Measurements from ENCODE around the gene RPS14. TPM values are rescaled to one million over a fixed set of nuclear protein-coding genes. Genes with fewer than 3 reads are reported as not detected.

Gene RPS14
- total and polyA plus RNA-seq, 2 of the 4 experiments (the other 2 are of a cell fraction): 6,296 to 7,310 TPM

GRCh38 chr5:150409638-150410523 is 39.7 kb downstream of the RPS14 start:
- H2BK15ac ChIP-seq (ENCODE audit: low read depth, low read length): no peak overlapping the region
- no peaks in the 10 kb centered on the region for H3K79me1 ChIP-seq (ENCODE audit: low read depth in 1 of 2, low read length in 2 of 2)
- H3K23ac ChIP-seq (ENCODE audit: low read depth, low read length): no peak overlapping the region
- H3K4me3 ChIP-seq (ENCODE audit: insufficient read depth, low read depth, low read length): no peak overlapping the region
- no peak overlapping the region for H2BK20ac ChIP-seq (ENCODE audit: low read depth, low read length)
- POLR2A ChIA-PET (ENCODE audit: unreplicated experiment): no interaction called here
- H4K8ac ChIP-seq (ENCODE audit: low read depth in 2 of 2, low read length in 2 of 2): peak overlapping the region in 1 of 2 experiments; percentile 63; a peak in 2 of 4 replicates
- dilution Hi-C loops (cut with HindIII; ENCODE audit: low sequenced_read_pairs, unreplicated experiment): no loop called here
- peak overlapping the region; percentile 73 for H2AFZ ChIP-seq (replicated peaks; ENCODE audit: low read length, poor library complexity)
- H3K9ac ChIP-seq (ENCODE audit: low read depth, low read length): no peak overlapping the region
- no peak overlapping the region for H3K14ac ChIP-seq (replicated peaks; ENCODE audit: low read depth, low read length)
- no TSS peak for BruUV-seq (replicated peaks)
- H3K4me2 ChIP-seq (ENCODE audit: low read depth, low read length): no peak overlapping the region
- no peaks in the 10 kb centered on the region for H3K9me3 ChIP-seq (ENCODE audit: control insufficient read depth, insufficient read depth, low read length)
- ATAC-seq (ENCODE audit: low read depth) (peak; percentile 100), DNase-seq (peak; percentile 88)
- H3K4ac ChIP-seq (ENCODE audit: low read depth, low read length): 0 out of 2 replicates have a peak overlapping the region, but pooled peaks have one; percentile 7
- no peaks in the 10 kb centered on the region for H3K36me3 ChIP-seq (ENCODE audit: control insufficient read depth, insufficient read depth, low read length)
- no peak overlapping the region for H4K91ac ChIP-seq (ENCODE audit: insufficient read depth, low read depth, low read length)
- in situ Hi-C loops (cut with MboI; ENCODE audit: low sequenced_read_pairs): no loop called here
- no peak overlapping the region for H2BK5ac ChIP-seq (ENCODE audit: low read depth, low read length, poor library complexity, severe bottlenecking)
- no peak overlapping the region for H4K5ac ChIP-seq (ENCODE audit: low read depth, low read length)
- intact Hi-C loops (cut with micrococcal nuclease): no loop called here
- TF ChIP-seq RCOR1 (IDR thresholded peaks at IDR 0.05; ENCODE audit: insufficient replicate concordance, low read length) (no peak), SMC3 (IDR thresholded peaks at IDR 0.05; ENCODE audit: low read depth, low read length) (no peak), NFE2L2 (IDR thresholded peaks at IDR 0.05; ENCODE audit: low read depth, low read length) (no peak), FOS (IDR thresholded peaks at IDR 0.05; ENCODE audit: low read depth, low read length) (no peak), BHLHE40 (IDR thresholded peaks at IDR 0.05; ENCODE audit: low read depth, low read length) (peak; percentile 28; the same call in 1 of the 2 replicates), CHD1 (IDR thresholded peaks at IDR 0.05; ENCODE audit: low read depth, low read length) (no peak), ELK1 (IDR thresholded peaks at IDR 0.05; ENCODE audit: borderline replicate concordance, low read depth, low read length) (no peak), RFX5 (IDR thresholded peaks at IDR 0.05; ENCODE audit: low read depth, low read length) (peak; percentile 98)
- H4K20me1 ChIP-seq (ENCODE audit: insufficient read depth, low read length): no peaks in the 10 kb centered on the region
- 0 out of 2 replicates have a peak overlapping the region, but pooled peaks have one; percentile 2 for H2BK120ac ChIP-seq (ENCODE audit: low read depth, low read length)
- H3K27ac ChIP-seq (ENCODE audit: insufficient read depth, low read length): no peak overlapping the region
- CTCF ChIA-PET: interaction anchor here (0.8 kb wide), 1 partner anchor 26 kb away, joined by 3 read pairs; no protein-coding TSS in a partner anchor
- H2AK5ac ChIP-seq (ENCODE audit: low read depth, low read length): no peak overlapping the region
- 0 out of 2 replicates have a peak, but pooled peaks cover 1% of the 10 kb centered on the region for H3K27me3 ChIP-seq (ENCODE audit: control insufficient read depth, insufficient read depth, low read length)
- no peak overlapping the region for H3K18ac ChIP-seq (ENCODE audit: low read depth, low read length)
- H3K56ac ChIP-seq (ENCODE audit: extremely low read depth, insufficient read depth, low read length): no peak overlapping the region
- WGBS, 2 experiments (ENCODE audit: extremely low coverage in 2 of 2, insufficient read length in 1 of 2): no CpG with 5 or more reads among the region's 15 CpGs
- peaks cover 3% of the 10 kb centered on the region; the same call in 1 of the 2 replicates for H3K9me1 ChIP-seq (ENCODE audit: insufficient read depth, low read length)
- no peak overlapping the region for H2AK9ac ChIP-seq (replicated peaks; ENCODE audit: low read depth, low read length, poor library complexity)
- no peaks in the 10 kb centered on the region for H3K4me1 ChIP-seq (ENCODE audit: control insufficient read depth, insufficient read depth, low read length)
